Gastroesophageal sphincter (tissue), 4 donors: ENCODE measurements around the gene C2CD4B. TPM values are rescaled to one million over a fixed set of nuclear protein-coding genes. Genes with fewer than 3 reads are reported as not detected.

Experiments
- ATAC-seq: fragments of 150-250 bp; one replicate; pipeline ENCODE4 v1.9.1; 2016; ENCODE audit warnings: mild to moderate bottlenecking, moderate library complexity
- H3K27ac ChIP-seq, 4 donors: fragments of 200-600 bp; sonication (generic) in 3 of 4; 1 replicate in 3 of 4; 2 replicates in 1 of 4; pipeline ENCODE4 v1.5.1; 2016 to 2019
- H3K27me3 ChIP-seq: fragments of 200-600 bp; sonication (generic); one replicate; pipeline ENCODE4 v1.5.1; 2019
- H3K36me3 ChIP-seq, 2 donors: fragments of 200-600 bp; sonication (generic); one replicate each; pipeline ENCODE4 v1.5.1; 2019; ENCODE audit warnings: control low read depth in 1 of 2
- H3K4me1 ChIP-seq, 3 donors: fragments of 200-600 bp; sonication (generic); 1 replicate in 2 of 3; 2 replicates in 1 of 3; pipeline ENCODE4 v1.5.1; 2016 to 2019; ENCODE audit warnings: control low read depth in 2 of 3
- H3K4me3 ChIP-seq, 2 donors: fragments of 200-600 bp; sonication (generic); one replicate each; pipeline ENCODE4 v1.5.1; 2019; ENCODE audit warnings: mild to moderate bottlenecking in 1 of 2, moderate library complexity in 1 of 2
- H3K9me3 ChIP-seq, 3 donors: fragments of 200-600 bp; sonication (generic); one replicate each; pipeline ENCODE4 v1.5.1; 2017 to 2019; ENCODE audit warnings: control low read depth in 2 of 3
- CTCF ChIP-seq, 4 experiments: fragments of 200-600 bp in 2 of 4; fragments of 450-650 bp in 2 of 4; sonication (generic) in 1 of 4; IDR thresholded peaks; one replicate each; pipeline ENCODE4 v1.5.1; 2017 to 2019; ENCODE audit warnings: antibody characterized with exemption in 4 of 4, mild to moderate bottlenecking in 2 of 4, moderate library complexity in 2 of 4
- EP300 ChIP-seq: sonication (generic); formaldehyde crosslinking; IDR thresholded peaks from one replicate; pipeline ENCODE4 v1.6.1; 2017; ENCODE audit warnings: antibody characterized with exemption, mild to moderate bottlenecking
- POLR2A ChIP-seq, 2 donors: fragments of 450-650 bp; IDR thresholded peaks; one replicate each; pipeline ENCODE4 v1.6.1; 2017; ENCODE audit warnings: antibody characterized with exemption in 2 of 2, mild to moderate bottlenecking in 2 of 2, moderate library complexity in 1 of 2
- POLR2AphosphoS5 ChIP-seq: sonication (generic); formaldehyde crosslinking; IDR thresholded peaks from one replicate; pipeline ENCODE4 v1.6.1; 2017; ENCODE audit warnings: antibody characterized with exemption
- WGBS, 2 donors: methylation state at CpG; one replicate each; pipeline ENCODE4 v1.1.5; 2018; ENCODE audit warnings: low coverage in 1 of 2; 5-methylcytosine and 5-hydroxymethylcytosine counted together
- total RNA-seq, 4 donors: library from RNA; depleted of rRNA; stranded (reverse); fragments of >200 nt; gene quantifications; one replicate each; pipeline ENCODE4 v1.1.0, GENCODE V29; 2016

Gene C2CD4B
- total RNA-seq = 1 to 10 TPM in 2 of 4 donors, under 1 TPM in 2; 0.17 to 2.7 (median 1.1) TPM

GRCh38 chr15:62165104-62165792, at the start of gene C2CD4B:
TSS of gene C2CD4B (minus strand) at chr15:62165285. CDS start at chr15:62164984, 301 bp downstream.
- H3K9me3 ChIP-seq = no peaks in the 10 kb centered on the region
- TF ChIP-seq POLR2AphosphoS5 (peak; percentile 47), EP300 (no peak), POLR2A (IDR thresholded peaks at IDR 0.05) (peak; percentile 44 to 53), CTCF (IDR thresholded peaks at IDR 0.05) (no peak)
- peak; percentile 79 for ATAC-seq
- H3K27me3 ChIP-seq = peaks cover 86% of the 10 kb centered on the region
- WGBS, 2 donors = 39% methylated on average over 10 to 11 of the region's 34 CpGs
- no peaks in the 10 kb centered on the region for H3K36me3 ChIP-seq
- H3K4me3 ChIP-seq = peak within 1 kb of the TSS; percentile 4 to 49
- peak within 1 kb of the TSS in 3 of 4 donors; percentile 60 to 74 (median 67) for H3K27ac ChIP-seq
- H3K4me1 ChIP-seq = peaks cover 0 to 20% (median 0%) of the 10 kb centered on the region in 3 donors

- H3K9me3 ChIP-seq = peaks cover 0 to 28% (median 0%) of the 10 kb centered on the region in 3 donors
- WGBS, 2 donors = 83 to 90% methylated on average over 2 to 4 of the region's 4 CpGs
- TF ChIP-seq POLR2AphosphoS5 (no peak), CTCF (IDR thresholded peaks at IDR 0.05) (no peak), EP300 (no peak), POLR2A (IDR thresholded peaks at IDR 0.05) (no peak)
- H3K36me3 ChIP-seq = no peaks in the 10 kb centered on the region
- H3K27ac ChIP-seq = no peak overlapping the region
- H3K4me3 ChIP-seq = no peak overlapping the region
- ATAC-seq = no peak
- peaks cover 7% of the 10 kb centered on the region for H3K27me3 ChIP-seq
- no peaks in the 10 kb centered on the region for H3K4me1 ChIP-seq
Measured at GRCh38 chr15:62212741-62213140, 47.7 kb upstream of the C2CD4B start.

GRCh38 chr15:62211348-62211747, 46.3 kb upstream of the C2CD4B start:
- WGBS, 2 donors = 76 to 85% methylated on average over 2 of the region's 2 CpGs
- peaks cover 0 to 20% (median 0%) of the 10 kb centered on the region in 3 donors for H3K9me3 ChIP-seq
- ATAC-seq = no peak
- no peak overlapping the region for H3K27ac ChIP-seq
- no peak overlapping the region for H3K4me3 ChIP-seq
- TF ChIP-seq POLR2AphosphoS5 (no peak), POLR2A (IDR thresholded peaks at IDR 0.05) (no peak), EP300 (no peak), CTCF (IDR thresholded peaks at IDR 0.05) (no peak)
- H3K27me3 ChIP-seq = peaks cover 13% of the 10 kb centered on the region
- H3K36me3 ChIP-seq = no peaks in the 10 kb centered on the region
- H3K4me1 ChIP-seq = no peaks in the 10 kb centered on the region

GRCh38 chr15:62209821-62210220, 44.7 kb upstream of the C2CD4B start:
- Histone ChIP-seq H3K27me3 (peaks cover 13% of the 10 kb centered on the region), H3K4me1 (no peaks in the 10 kb centered on the region)
- WGBS, 2 donors = 81 to 94% methylated on average over 5 of the region's 5 CpGs

More at GRCh38 chr15:62209821-62210220, 44.7 kb upstream of the C2CD4B start:
- no peak for ATAC-seq
- H3K36me3 ChIP-seq = no peaks in the 10 kb centered on the region
- H3K27ac ChIP-seq = no peak overlapping the region
- no peak overlapping the region for H3K4me3 ChIP-seq
- H3K9me3 ChIP-seq = peaks cover 0 to 8% (median 0%) of the 10 kb centered on the region in 3 donors
- TF ChIP-seq POLR2A (IDR thresholded peaks at IDR 0.05) (no peak), EP300 (no peak), CTCF (IDR thresholded peaks at IDR 0.05) (no peak)
